IPS-18c (cell line): Measurements from ENCODE around the gene ANKRD24.
"Not testable (repeated sequence)": the region's sequence is repeated elsewhere in the genome, so short reads cannot be mapped to it uniquely, and the experiment has no call there.

ENCODE experiments used
- H3K4me3 ChIP-seq: 2 replicates; pipeline ENCODE4 v1.7.0; 2013; ENCODE audit warnings: low read depth, mild to moderate bottlenecking, low read length, moderate library complexity; ENCODE audit not compliant: insufficient read depth
- H3K9me3 ChIP-seq: one replicate; pipeline ENCODE4 v1.6.1; 2013; ENCODE audit warnings: mild to moderate bottlenecking, low read length, moderate library complexity; ENCODE audit not compliant: control insufficient read depth, insufficient read depth

The ANKRD24 gene

GRCh38 chr19:4272894-4273293, 90.4 kb downstream of the ANKRD24 start:
- no peak overlapping the region for H3K4me3 ChIP-seq

GRCh38 chr19:4274321-4274686, 91.8 kb downstream of the ANKRD24 start:
- not testable (repeated sequence) for H3K9me3 ChIP-seq, H3K4me3 ChIP-seq

More at GRCh38 chr19:4272894-4273293, 90.4 kb downstream of the ANKRD24 start:
- H3K9me3 ChIP-seq, result no peaks in the 10 kb centered on the region
